CMK (cell line): ENCODE data around the gene TFDP3.

Experiments
- DNase-seq: peaks from one replicate; pipeline ENCODE4 v3.0.0-alpha.2; 2010; ENCODE audit warnings: low read depth

Gene TFDP3

GRCh38 chrX:133185938-133186337 is 32.2 kb downstream of the TFDP3 start:
- no peak for DNase-seq

GRCh38 chrX:133185119-133185518 is 33.0 kb downstream of the TFDP3 start:
- DNase-seq, result no peak

- no peak for DNase-seq
These were observed 34.3 kb downstream of the TFDP3 start for GRCh38 chrX:133183806-133184205.

- DNase-seq, result no peak
These were observed 38.7 kb downstream of the TFDP3 start for GRCh38 chrX:133179500-133179899.

- DNase-seq, result no peak
These were observed 41.0 kb downstream of the TFDP3 start for GRCh38 chrX:133177202-133177601.

- no peak for DNase-seq
These were observed 42.5 kb downstream of the TFDP3 start for GRCh38 chrX:133175605-133176004.

- DNase-seq, result no peak
These were observed 43.0 kb downstream of the TFDP3 start for GRCh38 chrX:133175162-133175561.

GRCh38 chrX:133171962-133172708 is 46.0 kb downstream of the TFDP3 start:
- no peak for DNase-seq
